AG08396 (cell line): ENCODE data around the gene COX6B2.

ENCODE experiments used
- DNase-seq: peaks from one replicate; pipeline ENCODE4 v3.0.0; 2012; ENCODE audit warnings: low spot score, mixed read lengths

Gene COX6B2

DNA sequence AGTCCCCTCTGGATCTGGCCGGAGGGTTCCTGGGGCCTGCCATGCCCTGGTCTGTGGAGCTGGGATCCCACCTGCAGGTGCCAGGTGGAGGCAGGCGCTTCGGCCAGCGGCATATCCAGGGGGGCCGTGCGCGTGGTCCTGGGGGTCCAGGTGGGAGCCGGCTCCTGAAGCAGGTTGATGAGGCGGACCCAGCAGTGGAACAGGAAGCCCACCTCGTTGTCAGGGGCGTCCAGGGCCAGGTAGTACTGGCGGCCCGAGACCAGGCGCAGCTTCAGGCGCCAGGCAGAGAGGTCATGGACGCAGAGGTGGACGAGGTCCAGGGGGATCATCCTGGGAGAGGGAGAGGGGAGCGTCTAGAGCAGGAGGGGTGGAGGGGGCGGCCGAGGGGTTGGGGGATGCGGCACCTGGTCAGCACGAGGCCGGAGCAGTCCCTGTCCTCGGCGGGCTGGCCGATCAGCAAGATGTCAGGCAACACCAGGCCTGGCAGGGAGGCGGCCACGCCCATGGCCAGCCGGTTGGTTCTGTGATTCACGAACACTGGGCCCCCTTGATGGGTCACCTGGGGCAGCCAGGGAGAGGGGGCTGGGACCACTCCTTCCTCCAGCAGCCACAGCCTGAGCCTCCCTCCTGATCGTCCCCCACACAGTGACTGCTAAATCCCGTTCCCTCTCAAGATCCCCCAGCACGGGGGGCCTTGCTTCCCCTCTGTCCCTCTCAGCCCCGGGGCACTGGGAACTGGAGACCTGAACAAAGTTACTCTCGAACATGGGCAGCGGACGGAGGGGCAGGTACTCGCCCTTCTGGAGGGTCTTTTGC, 7.9 kb upstream of the COX6B2 start:
- no peak for DNase-seq

DNA sequence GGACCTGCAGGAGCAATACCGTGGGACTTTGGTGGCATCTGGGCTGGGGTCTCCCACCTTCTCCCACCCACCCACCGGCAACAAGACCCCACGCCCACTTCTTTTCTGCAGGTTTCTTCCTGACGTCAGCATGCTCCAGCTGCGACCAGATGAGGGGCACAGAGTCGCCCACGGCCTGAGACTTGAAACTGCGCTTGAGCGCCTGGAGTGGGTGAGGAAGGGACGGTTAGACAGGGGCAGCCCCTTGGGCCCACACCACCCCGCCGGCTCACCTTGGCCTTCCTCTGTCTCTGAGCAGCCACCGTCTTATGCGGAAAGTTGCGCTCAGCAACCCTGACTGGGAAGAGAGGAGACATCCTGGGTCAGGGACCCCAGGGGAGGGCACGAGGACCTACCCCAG, 6.4 kb upstream of the COX6B2 start:
- no peak for DNase-seq

DNA sequence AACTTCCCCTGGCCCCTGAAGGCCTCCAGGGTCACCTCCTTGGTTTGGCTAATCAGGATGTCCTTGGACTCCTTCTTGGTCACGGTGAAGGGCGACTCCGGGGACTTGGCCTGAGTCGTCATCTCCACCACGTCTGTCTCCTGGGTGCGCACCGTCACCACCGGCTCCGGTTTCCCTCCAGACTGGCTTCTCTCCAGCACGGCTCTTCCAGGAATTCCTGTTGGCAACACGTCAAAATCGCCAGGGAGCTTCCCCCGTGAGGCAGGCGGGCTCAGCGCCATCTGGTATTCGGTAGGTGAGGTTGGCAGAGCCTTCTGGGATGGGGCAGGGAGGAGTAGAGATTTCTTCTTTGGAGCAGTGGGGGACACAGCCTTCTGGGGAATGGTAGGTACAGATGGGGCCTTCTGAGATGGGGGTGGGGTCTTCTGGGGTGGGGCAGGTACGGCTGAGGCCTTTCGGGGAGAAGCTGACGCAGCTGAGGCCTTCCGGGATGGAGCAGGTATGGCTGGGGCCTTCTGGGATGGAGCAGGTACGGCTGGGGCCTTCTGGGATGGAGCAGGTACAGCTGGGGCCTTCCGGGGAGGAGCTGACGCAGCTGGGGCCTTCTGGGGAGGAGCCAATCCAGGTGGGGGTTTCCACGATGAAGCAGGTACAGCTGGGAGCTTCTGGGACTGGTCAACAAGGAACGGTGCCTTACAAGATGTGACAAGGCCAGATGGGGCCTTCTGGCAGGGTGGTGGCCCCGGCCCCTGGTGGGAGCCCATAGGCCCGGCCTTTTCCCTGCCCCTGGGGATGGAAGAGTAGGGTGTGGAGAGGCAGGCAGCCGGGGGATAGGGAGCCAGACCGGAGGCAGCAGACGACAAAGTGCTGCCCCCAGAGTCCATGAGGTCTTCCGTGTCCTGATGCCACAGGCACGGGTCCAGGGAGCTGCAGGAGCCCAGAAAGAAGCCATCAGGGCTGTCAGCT, 4.7 kb upstream of the COX6B2 start:
- no peak for DNase-seq

DNA sequence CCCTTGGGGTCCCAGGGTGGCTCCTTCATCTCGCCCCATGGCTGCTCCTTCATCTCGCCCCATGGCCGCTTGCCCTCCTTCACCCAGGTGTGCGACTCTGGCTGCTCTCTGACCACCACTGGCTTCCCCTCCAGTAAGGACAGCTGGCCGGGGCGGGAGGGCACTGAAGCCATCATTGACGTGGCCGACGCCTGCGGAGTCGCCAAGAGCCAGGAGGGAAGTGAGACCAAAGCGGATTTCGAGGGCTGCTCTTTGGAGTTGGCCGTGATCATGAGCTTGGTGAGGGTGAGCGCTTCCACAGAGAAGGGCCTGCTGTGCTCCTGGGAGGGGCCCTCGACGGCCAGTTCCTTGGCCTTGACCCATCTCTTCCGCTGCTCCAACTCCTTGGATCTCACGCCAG, 4.0 kb upstream of the COX6B2 start:
- no peak for DNase-seq

DNA sequence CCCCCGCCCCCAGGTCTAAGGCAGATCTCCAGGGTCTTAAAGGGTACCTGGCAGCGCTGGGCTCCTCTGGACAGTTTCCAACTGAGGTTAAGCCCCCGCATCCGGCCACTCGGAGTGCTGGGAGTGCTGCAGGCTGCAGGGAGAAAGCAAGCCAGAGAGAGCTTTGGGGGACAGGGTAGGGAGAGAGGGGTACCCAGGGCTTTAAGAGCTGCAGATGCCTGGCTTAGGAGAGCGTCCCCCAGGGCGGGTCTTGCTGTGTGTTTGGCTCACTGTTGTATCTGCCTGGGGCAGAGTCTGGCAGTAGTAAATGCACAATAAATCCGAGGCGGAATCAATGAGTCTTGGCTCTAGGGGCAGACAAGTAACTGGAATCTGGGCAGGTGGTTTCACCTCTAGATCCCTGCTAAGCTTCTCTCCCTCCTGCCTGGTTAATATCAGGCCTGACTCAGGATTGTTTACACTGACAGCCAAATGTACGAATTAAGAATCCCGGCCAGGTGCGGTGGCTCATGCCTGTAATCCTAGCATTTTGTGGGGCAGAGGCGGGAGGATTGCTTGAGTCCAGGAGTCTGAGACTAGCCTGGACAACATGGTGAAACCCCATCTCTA, 798 bp upstream of the COX6B2 start:
- DNase-seq, result no peak

DNA sequence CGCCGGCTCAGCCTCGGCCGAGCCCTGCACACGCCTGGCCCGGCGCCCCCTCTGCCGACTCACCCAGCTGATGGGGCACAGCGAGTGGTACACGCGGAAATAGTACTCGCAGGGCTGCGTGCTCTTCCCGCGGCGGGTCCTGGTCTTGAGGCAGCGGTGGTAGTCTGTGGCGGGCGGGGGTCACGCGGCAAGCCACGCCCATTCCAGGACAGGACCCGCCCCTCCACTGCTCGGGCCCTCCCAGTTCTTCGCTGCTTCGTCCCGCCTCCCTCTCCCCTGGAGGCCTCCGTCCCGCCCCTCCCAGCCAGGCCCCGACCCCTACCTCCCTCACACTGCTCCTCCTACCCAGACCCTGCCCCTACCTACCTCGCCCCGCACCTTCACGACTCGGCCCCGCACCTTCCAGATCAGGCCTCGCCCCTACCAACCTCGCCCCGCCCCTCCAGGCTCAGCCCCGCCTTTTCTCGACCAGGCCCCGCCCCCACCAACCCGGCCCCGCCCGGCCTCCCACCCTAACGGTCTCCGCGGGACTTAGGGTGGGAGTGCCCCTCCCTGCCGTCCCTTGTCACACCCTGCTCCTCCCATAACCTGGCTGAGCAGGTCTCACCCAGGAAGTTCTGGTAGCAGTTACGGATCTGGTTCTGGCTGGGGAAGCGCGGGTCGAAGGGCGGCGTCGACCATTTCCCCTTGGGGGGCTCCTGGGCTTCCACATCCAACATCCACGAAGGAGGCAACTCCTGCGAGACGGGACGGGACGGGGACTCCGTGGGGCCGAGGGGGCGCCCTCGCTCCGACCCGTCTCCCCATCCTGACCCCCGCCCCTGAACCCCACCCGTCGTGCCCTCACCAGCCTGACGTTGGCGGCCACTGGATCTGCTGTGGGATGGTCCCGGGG, 469 bp downstream of the COX6B2 start:
- peak; percentile 90 for DNase-seq

DNA sequence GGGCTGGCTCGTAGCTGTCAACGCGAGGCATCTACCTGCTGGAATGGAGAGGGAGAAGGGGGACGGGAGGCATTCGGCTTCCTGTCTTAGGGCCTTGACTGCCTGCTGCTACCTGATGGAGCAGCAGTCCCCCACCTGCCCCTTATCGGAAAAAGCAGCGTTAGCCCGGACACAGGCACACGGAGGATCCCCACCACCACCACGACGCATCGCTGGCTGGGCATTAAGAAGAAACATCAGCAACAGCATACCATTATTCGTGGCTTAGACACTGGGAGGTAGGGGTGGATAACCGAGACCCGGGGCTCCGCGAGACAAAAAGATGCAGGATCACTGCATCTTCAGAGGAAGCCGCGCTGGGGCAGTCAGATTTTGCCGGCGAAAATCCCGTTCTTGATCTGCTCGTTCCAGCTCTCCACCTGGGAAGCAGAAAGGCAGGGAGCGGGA, 1.1 kb downstream of the COX6B2 start:
- no peak for DNase-seq

DNA sequence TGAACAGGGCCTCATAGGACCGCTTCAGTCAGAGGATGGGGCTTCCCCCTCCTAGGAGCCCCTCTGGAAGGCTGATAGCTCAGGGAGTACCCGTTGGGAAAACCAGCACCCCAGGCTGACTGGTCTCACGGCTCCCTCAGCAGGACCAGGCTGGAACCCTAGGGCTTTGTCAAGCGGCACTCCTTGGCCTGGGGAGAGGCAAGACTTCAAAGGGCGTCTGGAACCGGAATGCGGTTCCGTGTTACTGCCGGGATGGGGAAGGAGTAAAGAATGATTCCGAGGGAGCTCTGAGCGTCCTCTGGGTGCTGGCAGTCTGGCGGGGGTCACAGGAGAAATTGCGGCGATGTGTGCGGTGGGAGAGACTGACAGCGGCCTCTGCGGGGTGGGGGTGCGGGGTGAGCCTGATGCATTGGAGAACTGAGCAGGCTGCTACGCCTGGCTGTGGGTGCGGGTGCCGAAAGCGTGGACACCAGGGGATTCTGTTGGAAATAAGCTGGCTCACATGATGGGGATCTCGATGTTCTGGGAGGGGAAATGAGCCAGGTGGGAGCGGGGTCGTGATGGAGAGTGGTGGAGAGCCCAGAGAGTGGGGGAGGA, 1.9 kb downstream of the COX6B2 start:
- no peak for DNase-seq

DNA sequence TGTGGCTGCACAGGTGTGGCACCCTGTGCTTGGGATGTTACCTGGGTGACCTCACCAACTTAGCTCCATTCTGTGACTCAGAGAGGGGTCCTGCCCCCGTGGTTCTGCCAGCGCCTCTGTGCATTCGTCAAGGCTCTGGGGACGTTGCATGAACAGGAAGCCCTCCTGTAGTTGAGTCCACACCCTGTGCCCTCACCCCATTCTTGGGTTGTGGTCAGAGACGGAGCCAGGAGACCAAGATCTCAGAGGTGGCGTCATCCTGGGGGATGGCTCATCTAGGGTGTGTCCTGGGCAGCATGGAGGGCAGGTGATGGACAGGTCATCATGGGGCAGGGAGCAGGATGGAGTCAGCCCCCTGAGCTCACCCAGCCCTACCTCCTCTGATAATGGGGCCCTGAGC, 2.5 kb downstream of the COX6B2 start:
- DNase-seq, result no peak

DNA sequence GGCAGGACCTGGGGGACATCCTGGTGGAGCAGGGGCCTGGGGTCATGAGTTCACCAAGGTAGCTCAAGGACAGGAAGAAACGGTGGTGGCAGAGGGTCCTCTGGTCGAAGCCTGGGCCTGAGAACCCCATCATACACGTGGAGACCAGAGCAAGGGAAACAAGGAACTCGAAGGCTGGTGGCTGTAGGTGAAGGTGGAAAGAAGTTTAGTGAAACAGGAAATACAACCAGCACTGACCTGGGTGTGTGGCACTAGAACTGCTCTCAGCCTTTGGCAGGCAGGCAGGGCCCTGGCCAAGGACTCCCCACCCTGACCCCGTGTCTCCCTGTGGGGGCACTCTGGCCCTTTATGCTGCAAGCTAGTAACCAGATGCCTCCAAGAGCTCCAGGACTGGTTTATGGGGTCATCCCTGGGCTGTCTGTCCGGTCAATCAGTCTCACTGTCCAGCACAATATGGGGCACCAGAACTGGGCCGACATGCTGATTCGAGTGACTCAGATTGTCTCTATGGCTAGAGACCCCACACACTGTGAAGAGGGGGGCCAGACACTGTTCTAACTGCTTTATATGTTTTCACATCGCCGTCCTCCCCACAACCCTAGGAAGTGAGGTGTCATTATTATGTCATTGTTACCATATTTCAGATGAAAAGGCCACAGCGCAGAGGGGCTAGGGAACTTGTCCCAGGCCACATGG, 3.8 kb downstream of the COX6B2 start:
- no peak for DNase-seq

DNA sequence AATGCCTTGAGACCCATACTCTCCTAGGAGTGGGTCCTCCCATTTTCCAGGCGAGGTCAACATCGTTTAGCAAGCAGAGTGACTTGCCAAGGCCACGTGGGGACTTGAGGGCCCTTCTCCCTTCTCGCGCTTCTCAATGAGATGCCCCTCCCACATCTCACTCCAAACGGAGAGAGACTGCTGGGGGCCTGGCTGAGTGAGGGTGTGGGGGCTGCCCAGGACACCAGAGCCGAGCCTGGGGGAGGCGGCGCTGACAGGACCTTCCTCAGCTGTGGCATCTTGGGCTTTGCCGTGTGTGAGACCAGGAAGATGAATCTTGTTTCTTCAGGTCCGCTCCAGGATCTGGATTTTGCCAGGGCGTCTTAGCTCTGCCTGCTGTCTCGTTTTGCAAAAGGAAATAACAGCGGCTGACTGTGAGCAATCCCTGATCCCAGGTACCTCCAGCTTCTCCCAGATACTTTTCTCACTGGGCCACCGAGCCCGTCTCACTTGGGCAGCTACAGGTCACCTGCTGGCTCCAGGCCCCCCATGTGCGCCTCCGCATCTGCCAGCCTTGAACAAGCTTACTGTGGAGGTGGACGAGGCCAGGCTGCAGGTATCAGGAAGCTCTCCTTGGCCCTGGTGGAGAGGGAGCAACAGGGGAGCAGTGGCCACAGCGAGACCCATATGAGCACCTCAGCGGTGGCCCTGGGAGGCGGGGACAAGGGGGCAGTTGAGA, 6.0 kb downstream of the COX6B2 start:
- no peak for DNase-seq

DNA sequence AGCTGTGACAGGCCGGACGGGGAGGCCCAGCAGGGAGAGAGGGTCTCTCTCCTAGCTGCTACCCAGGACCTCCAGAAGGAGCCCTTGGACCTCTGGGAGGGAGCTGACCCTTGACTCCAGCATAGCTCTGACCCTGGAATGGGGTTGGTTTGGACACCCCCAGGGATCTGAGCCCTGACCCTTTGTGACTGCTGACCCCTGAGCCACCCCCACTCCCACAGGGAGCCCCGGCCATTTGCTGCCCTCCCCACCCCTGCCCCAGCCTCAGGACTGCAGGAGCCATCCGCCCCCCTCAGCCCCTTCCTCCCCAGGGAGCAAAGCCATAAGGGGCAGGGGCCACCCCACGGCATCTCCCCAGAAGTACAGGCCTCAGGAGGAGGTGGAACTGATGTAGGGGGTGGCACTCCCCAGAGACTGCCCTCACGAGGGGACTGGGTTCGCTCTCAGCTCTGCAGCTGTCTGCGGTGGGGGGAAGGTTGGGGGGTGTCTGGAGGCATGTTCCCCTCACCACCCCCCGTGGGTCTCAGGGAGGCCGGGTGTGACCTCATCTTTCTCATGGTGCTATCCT, 7.0 kb downstream of the COX6B2 start:
- DNase-seq, result no peak

DNA sequence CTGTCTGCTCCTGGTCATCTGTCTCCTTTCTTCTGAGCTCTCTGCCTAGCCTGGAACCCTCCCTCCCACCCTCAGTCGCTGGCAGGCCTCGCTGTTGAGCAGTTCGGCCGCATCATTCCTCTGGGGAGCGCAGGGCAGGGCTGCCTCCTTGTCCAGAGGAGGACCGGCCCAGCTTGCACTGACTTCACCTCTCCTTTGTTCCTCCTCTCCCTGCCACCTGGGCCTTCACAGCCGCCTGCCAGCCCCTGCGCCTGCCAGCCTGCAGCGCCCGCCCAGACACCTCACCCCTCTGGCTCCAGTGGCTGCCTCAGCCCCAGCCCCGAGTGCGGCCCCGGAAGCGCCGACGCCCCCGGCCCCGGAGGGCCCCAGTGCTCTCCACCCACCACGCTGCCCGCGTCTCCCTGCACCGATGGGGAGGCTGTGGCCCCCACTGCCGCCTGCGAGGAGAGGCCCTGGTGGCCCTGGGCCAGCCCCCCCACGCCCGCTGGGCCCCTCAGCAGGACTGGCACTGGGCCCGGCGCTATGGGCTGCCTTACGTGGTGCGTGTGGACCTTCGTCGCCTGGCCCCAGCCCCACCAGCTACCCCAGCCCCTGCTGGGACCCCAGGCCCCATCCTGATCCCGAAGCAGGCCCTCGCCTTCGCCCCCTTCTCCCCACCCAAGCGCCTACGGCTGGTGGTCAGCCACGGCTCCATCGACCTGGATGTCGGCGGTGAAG, 7.6 kb downstream of the COX6B2 start:
- no peak for DNase-seq

DNA sequence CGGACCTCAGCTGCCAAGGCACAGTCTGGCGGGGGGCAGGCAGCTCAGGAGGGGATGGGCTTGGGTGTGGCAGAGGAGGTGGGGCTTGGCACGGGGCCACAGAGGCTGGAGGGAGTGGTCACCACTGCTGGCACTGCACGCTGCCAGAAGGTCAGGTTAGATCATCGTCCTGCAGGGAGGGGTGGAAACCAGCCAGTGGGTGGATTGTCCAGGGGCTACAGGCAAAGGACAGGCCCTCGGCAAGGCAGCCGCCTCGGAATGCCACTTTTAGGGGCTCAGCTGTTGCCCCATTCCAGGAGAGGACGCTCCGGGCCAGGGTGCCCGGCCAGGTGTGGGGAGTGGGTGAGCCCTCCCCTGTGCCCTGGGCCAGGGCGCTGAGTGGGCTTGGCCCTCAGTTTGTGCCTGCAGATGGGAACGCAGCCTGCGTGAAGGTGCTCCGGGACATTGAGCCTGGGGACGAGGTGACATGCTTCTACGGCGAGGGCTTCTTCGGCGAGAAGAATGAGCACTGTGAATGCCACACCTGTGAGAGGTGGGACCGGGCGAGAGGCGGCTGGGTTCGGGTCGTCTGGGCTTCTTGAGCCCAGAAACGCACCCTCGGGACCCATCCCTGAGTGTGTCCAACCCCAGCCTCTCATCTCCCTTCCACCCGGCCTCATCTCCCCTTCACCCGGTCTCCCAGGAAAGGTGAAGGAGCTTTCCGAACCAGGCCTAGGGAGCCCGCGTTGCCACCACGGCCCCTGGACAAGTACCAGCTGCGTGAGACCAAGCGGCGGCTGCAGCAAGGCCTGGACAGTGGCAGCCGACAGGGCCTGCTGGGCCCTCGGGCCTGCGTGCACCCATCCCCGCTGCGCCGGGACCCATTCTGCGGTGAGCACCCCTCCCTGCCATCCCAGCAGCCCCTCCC, 8.4 kb downstream of the COX6B2 start:
- DNase-seq, result no peak

DNA sequence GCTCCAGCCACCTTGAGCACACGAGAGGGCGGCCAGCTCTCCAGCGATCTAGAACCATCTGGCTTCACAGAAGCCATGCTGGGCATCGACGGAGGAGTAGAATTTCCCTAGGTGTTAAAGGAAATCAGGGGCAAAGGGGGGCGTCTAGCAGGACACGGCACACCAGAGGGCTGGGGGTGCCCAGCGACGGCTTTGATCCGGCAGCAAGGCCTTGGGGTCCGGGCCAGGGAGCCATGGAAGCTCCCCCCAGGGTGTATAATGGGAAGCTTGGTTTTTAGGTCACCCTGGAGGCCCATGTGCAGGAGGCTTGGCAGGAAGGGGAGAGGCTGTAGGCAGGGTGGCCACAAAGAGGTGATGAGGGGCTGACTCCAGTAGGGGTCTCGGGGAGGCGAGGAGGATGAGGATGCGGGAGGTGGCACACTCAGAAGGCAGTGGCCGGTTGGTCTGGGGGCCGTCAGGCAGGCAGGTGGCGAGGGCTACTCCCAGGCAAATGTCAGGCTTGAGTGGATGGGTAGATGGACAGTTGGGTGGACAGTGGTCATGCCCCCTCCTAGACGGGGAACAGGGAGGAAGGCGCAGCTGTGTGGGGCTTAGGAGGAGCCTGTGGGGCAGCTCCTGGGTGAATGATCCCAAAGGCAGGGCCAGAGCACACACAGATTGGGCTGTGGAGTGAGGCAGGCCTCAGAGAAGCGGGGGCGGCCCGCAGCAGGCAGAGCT, 9.3 kb downstream of the COX6B2 start:
- DNase-seq, result no peak

DNA sequence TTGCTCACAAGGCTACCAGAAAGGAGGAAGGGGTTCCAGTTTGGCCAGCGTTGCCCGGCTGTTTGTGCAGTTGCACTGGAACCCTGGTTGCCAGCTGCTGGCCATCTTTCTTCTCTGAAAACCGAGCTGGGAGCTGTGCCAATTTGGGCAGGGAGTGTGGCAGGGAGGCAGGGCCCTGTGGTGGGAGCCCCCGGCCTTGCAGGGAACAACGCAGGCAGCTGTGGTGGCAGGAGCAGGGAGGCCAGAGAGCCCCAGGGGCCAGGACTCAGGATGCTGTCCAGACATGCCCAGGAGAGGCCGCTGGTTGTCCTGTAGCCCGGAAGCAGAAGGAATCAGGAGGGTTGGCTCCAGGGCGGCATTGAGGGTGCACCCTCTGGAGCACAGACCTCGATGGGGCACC, 10.1 kb downstream of the COX6B2 start:
- no peak for DNase-seq
